PFSK-1 (cell line): Measurements from ENCODE around the gene GLE1.

Source experiments
- POLR2AphosphoS5 ChIP-seq: IDR thresholded peaks from 2 replicates; pipeline ENCODE4 v1.6.1; 2012; ENCODE audit warnings: low read depth, mild to moderate bottlenecking, control low read depth, low read length, moderate library complexity
- SIN3A ChIP-seq: IDR thresholded peaks from 2 replicates; pipeline ENCODE4 v1.6.1; 2012; ENCODE audit warnings: mild to moderate bottlenecking, low read length, moderate library complexity, borderline replicate concordance; ENCODE audit not compliant: insufficient read depth
- TAF1 ChIP-seq: IDR thresholded peaks from 2 replicates; pipeline ENCODE4 v1.6.1; 2012; ENCODE audit warnings: low read length, control low read depth, borderline replicate concordance; ENCODE audit not compliant: insufficient read depth
- TF ChIP-seq, protein P1 (sequence below), 2 experiments: IDR thresholded peaks; 2 replicates each; pipeline versions ENCODE4 v1.6.1 to v1.8.0; 2011 to 2012; ENCODE audit warnings: low read depth in 2 of 2, low read length in 2 of 2, control low read depth in 1 of 2, inconsistent platforms in 1 of 2, mild to moderate bottlenecking in 1 of 2, moderate library complexity in 1 of 2; ENCODE audit not compliant: insufficient read depth in 1 of 2

DNA sequence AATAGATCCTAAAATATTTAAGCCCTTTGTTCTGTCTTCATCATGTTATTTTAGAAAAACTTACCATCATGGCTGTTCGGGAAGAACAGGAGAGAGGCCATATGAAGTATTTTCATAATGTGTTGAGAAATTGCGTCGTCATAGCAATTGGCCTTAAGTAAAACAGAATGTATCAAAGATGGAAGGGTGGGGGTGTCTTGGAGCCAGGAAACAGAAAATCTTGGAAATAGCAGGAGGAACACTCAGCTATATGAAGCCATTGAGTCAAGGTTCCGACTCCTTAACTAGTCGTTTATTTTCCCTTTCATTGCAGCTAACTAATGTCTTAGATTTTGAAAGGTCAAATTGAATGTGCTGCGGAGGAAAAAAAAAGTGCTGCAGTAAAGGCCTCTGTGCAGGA is 49.2 kb downstream of the GLE1 start:
- TF ChIP-seq, protein P1, sequence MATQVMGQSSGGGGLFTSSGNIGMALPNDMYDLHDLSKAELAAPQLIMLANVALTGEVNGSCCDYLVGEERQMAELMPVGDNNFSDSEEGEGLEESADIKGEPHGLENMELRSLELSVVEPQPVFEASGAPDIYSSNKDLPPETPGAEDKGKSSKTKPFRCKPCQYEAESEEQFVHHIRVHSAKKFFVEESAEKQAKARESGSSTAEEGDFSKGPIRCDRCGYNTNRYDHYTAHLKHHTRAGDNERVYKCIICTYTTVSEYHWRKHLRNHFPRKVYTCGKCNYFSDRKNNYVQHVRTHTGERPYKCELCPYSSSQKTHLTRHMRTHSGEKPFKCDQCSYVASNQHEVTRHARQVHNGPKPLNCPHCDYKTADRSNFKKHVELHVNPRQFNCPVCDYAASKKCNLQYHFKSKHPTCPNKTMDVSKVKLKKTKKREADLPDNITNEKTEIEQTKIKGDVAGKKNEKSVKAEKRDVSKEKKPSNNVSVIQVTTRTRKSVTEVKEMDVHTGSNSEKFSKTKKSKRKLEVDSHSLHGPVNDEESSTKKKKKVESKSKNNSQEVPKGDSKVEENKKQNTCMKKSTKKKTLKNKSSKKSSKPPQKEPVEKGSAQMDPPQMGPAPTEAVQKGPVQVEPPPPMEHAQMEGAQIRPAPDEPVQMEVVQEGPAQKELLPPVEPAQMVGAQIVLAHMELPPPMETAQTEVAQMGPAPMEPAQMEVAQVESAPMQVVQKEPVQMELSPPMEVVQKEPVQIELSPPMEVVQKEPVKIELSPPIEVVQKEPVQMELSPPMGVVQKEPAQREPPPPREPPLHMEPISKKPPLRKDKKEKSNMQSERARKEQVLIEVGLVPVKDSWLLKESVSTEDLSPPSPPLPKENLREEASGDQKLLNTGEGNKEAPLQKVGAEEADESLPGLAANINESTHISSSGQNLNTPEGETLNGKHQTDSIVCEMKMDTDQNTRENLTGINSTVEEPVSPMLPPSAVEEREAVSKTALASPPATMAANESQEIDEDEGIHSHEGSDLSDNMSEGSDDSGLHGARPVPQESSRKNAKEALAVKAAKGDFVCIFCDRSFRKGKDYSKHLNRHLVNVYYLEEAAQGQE (IDR thresholded peaks at IDR 0.05; ENCODE audit: insufficient read depth in 1 of 2, low read depth in 2 of 2, low read length in 2 of 2) = no peak
- TF ChIP-seq TAF1 = no peak
- TF ChIP-seq POLR2AphosphoS5 = no peak
- TF ChIP-seq SIN3A = no peak
